Measurements from ENCODE around the gene ISLR2.

The ISLR2 gene

DNA sequence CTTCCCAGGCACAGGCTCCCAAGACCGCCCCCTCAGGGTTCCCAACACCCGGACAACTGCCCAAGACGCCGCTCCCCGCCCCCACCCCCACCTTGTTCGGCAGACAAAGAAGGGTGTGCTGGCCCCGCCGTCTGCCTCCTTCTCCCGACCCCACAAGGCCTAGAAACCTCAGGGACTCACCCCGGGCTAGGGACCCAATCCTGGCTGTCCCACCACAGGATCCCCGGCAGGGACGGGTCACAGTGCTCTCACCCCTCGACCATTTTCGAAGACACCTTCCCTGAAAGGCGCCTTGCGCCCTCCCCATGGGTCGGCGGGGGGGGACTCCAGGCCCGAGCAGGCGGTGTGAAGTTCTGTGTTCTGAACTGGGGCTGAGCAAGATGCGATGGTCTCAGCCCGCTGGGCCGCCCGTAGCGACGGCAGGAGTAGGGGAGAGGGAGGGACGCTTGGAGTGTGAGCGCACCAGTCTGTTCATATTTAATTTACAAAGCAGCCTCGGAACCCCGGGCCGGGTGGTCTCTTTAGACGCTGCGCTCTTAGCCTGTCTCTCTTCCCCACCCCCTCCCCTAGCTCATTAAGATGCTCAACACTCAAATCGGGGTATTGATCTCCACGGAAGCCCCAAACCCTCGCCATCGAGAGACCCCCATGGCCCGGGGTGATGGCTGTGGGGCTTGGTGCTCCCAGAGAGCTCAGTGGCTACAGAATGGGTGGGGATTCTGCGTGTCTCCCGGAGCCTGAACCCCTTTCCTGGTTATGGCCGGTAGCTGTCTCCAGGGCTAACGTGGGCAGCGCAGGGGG lies 1.4 kb upstream of the ISLR2 start:
- DNase-seq = peak; percentile 17

DNA sequence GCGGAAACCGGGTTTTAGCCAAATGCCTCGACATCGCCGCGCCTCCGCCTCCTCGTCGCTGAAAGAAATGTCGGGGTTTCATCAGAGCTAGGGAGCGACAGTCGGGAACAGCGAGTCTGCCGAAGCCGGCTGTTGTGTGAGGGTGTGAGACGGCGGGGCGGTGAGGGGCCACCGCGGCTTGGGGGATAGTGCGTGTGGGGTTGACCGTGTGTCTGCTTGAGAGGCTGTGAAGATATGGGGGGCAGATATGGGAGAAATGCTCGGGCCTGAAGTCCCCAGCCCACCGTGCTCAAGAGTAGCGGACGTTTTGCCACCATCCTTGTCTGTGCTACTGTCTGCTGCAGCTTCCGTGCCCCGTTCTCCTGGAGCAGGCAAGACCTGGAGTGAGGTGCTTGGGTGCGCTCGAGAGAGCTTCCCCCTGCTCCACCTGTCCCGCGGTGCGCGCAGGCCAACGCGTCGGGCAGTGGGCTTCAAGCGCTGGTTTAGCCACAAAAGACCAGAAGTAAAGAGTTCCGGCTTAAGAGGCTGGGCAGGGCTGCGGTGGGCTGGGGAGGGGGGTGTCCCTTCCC lies 716 bp upstream of the ISLR2 start:
- DNase-seq = no peak

DNA sequence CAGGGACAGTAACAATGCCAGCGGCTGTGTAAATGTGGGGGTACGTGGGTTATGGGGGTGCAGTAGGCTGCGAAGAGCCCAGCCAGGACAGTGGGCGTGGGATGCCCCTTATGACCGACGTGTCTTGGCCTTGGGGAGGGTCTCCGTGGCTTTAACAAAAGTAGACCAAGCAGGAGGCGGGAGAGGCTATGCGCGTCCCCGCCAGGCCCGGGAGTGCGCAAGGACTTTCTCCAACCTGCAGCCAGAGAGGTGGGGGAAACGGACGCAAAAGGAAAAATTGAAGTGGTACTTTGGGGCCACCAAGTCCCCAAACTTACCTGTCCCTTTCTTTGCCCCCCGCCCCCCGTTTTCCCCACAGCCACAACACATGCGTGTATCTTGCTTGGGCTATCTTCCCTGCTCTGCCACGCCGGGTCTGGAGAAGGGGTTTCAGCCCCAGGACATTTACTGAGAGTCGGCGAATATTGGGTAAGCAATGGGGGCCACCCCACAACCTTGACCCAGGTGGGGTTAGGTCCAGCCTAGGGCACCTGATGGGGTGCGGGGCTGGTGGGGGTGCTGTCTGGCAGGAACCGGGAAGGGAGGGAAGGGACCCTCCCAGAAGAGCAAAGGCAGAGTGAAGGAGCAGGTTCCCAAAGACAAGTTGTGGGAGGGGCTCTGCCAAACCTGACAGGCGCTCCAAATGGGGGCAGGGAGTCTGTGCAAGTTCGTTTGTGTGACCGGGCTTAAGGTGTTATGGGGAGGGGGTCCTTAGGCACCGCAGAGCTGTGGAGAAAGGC lies 652 bp downstream of the ISLR2 start:
- DNase-seq = no peak

DNA sequence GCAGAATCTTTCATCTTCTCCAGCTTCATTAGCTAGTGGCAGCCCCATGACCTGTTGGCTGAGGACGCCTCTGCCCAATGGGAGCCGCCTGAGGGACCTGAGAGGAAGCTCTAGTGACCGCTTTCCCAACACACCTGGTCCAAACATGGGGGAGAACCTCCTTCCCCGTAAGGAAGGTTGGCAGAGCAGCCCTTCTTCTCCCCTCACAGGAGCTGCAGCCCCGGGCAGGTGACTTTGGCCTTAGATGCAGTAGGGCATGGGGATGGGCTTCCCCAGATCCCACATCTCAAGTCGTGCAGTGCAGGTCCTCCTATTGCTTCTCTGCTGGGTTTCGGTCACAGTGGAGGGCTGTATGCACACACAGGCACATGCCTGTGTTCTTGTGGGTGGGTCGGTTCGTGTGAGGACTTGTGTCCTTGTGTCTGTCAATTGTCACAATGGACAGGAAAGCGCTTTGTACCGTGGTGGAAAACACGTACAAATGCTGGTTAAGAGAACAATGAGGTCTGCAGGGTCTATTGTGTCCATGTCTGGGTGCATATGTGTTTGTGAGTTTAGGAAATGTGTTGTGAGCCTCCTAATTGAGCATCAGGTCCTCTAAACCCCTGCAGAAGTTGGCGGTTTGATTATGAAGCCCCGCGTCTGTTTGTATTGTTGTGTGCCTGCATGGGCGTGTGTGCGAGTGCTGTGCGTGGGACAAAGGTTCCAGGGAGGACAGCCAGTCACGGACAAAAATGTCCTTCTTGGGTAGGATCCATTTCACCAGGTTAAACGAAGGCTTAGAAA lies 1.4 kb downstream of the ISLR2 start:
- DNase-seq = no peak

DNA sequence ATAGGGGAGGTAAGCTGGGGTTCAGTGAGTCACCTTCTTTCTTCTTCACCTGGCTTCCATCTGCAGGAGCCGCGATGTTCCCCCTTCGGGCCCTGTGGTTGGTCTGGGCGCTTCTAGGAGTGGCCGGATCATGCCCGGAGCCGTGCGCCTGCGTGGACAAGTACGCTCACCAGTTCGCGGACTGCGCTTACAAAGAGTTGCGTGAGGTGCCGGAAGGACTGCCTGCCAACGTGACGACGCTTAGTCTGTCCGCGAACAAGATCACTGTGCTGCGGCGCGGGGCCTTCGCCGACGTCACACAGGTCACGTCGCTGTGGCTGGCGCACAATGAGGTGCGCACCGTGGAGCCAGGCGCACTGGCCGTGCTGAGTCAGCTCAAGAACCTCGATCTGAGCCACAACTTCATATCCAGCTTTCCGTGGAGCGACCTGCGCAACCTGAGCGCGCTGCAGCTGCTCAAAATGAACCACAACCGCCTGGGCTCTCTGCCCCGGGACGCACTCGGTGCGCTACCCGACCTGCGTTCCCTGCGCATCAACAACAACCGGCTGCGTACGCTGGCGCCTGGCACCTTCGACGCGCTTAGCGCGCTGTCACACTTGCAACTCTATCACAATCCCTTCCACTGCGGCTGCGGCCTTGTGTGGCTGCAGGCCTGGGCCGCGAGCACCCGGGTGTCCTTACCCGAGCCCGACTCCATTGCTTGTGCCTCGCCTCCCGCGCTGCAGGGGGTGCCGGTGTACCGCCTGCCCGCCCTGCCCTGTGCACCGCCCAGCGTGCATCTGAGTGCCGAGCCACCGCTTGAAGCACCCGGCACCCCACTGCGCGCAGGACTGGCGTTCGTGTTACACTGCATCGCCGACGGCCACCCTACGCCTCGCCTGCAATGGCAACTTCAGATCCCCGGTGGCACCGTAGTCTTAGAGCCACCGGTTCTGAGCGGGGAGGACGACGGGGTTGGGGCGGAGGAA lies 2.6 kb downstream of the ISLR2 start:
- DNase-seq = no peak

DNA sequence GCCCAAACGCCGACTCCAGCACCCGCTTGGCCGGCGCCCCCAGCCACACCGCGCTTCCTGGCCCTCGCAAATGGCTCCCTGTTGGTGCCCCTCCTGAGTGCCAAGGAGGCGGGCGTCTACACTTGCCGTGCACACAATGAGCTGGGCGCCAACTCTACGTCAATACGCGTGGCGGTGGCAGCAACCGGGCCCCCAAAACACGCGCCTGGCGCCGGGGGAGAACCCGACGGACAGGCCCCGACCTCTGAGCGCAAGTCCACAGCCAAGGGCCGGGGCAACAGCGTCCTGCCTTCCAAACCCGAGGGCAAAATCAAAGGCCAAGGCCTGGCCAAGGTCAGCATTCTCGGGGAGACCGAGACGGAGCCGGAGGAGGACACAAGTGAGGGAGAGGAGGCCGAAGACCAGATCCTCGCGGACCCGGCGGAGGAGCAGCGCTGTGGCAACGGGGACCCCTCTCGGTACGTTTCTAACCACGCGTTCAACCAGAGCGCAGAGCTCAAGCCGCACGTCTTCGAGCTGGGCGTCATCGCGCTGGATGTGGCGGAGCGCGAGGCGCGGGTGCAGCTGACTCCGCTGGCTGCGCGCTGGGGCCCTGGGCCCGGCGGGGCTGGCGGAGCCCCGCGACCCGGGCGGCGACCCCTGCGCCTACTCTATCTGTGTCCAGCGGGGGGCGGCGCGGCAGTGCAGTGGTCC lies 3.5 kb downstream of the ISLR2 start:
- DNase-seq = no peak

DNA sequence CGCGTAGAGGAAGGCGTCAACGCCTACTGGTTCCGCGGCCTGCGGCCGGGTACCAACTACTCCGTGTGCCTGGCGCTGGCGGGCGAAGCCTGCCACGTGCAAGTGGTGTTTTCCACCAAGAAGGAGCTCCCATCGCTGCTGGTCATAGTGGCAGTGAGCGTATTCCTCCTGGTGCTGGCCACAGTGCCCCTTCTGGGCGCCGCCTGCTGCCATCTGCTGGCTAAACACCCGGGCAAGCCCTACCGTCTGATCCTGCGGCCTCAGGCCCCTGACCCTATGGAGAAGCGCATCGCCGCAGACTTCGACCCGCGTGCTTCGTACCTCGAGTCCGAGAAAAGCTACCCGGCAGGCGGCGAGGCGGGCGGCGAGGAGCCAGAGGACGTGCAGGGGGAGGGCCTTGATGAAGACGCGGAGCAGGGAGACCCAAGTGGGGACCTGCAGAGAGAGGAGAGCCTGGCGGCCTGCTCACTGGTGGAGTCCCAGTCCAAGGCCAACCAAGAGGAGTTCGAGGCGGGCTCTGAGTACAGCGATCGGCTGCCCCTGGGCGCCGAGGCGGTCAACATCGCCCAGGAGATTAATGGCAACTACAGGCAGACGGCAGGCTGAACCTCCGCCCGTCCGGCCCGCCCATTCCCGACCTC lies 4.1 kb downstream of the ISLR2 start:
- no peak for DNase-seq

DNA sequence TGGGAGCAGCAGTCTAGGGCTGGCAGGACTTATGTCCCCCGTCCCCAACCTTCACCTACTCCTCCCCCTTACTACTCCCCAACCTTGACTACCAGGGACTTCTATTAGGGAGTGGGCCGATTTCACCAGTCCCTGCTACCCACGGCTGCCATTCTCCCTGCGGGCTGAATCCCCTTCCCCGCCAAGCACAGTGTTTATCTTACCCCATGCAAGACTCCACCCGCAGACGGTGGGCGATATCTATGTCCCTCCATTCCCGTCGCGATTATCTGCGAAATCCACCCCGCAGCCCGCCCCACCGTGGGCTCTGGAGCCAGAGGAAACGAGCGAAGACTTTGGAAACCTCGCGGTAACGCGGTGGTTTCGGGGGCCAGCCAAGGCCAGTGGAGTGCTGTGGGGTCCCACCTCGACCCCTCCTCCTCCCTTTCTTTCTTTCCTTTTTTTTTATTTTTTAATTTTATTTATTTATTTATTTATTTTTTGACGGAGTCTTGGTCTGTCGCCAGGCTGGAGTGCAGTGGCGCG lies 4.7 kb downstream of the ISLR2 start:
- DNase-seq = no peak

DNA sequence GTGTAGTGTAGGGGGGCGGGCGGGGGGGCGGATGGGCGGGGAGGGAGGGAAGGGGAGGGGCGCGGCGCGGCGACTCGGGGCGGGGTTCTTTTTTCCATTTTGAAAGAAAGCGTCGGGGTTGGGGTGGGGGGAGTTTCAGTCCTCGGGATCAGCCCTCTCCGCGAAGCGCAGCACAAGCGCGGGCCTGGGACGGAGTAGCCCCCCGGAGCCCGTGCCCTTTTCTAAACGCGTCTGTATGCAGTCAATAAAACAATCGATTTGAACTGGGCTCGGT lies 6.1 kb downstream of the ISLR2 start:
- DNase-seq = no peak

DNA sequence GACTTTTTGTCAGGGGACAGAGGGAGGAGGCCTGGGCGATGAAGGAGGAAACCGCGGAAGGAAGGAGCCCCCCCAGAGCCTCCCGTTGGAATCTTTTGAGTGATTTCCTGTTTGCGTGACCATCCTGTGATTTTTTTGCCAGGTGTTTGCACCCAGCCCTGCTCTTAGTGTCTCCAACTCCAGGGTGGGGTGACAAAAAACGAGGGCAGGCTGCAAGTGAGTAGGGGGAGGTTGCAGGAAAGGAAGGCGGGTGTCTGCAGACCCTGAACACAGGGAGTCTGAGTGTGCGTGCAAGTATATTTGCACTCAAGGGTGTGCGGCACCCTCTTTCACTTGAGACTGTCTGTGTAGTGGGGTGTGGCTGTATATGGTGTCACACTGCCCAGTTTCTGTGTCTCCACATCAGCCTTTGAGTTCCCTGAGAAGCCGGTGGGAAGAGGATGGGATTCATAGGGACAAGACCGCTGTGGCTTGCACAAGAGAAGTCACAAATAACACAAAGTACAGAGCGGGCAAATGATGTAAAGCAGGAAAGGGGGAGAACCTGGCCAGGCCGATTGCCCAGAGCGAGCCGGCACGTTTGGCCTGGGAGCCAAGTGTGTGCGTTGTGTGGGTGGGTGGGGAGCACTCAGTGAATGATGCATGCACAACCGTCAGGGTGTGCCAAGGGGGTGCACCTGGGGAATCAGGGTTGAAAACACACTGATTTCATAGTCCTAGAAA lies 6.6 kb downstream of the ISLR2 start:
- DNase-seq = no peak

DNA sequence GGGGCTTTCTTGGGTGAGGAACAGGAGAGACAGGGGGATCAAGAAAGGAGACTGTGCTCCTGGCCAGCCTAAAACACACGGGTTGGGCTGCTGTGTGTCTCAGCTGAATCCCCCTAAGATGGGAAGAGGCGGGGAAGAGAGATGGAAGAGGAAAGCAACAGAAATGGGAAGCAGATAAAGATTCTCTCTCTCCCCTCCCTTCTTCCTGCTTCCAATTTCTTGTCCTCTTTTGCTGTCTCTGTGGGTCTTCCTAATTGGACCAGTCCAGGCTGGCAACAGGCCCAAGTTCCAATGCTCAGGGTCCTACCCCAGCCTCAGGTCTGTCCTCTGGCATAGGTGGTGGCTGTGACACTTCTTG lies 7.1 kb downstream of the ISLR2 start:
- no peak for DNase-seq

DNA sequence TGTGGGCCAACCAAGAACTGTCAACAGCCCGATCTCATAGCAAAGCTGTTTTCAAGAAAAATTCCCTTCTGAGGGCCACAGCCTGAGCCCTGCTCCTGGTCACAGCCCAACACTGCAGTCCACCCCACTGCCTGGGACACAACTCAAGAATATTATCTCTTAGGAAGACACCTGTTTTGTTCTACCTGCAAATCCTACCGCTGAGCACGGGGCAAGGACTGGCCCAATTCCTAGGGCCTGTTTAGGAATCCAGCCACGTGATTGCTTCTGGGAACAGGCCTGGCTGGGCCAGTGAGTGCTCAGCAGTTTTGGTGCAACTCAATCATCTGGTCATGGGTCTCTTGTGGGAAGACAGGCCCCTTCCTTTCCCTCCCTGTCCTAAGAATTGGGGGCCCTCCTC lies 8.3 kb downstream of the ISLR2 start:
- no peak for DNase-seq

DNA sequence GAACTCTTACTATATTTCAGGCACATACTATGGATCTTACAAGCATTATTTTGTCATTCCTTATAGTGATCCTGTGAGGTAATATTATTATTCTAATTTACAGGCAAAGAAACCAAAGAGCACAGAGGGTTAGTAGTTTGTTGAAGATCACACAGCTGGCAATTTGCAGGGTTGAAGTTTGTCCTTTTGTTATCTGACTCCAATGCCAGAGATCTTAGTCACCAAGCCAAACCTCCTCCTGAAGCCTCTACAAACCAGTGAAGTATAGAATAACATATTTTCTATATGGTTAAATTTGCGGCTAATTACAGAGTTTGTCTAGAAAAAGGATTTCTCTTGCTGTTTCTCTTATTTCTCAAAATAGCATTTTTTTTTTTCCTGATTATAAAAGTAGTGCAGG lies 11.2 kb downstream of the ISLR2 start:
- DNase-seq = no peak

DNA sequence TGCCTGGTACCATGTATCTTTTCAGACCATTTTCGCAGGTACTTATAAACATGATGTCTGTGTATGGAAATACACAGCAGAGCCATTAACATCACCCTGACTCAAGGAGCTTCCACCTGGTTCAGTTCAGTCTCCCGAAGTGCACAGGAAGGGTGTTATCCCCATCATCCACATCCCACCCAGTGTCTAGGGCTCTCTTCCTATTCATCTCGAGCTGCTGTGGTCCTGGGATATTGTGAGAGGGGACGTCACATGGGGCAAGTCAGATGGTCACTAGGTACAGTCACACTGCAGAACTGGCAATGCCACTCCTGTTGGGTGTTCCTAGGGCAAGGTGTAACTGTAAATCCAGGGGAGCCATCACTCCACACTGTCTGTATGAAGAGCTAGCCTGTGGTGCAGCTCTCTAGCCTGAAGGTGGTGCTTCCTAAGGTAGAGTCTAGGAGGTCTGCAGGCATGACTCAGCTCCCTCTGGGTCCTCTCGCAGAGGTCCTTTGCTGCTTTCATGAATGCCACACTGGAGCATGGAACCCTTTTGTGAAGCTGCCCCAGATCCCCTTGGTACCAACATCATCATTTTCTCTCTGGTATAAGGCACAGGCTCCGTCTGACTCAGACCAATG lies 13.9 kb downstream of the ISLR2 start:
- no peak for DNase-seq

DNA sequence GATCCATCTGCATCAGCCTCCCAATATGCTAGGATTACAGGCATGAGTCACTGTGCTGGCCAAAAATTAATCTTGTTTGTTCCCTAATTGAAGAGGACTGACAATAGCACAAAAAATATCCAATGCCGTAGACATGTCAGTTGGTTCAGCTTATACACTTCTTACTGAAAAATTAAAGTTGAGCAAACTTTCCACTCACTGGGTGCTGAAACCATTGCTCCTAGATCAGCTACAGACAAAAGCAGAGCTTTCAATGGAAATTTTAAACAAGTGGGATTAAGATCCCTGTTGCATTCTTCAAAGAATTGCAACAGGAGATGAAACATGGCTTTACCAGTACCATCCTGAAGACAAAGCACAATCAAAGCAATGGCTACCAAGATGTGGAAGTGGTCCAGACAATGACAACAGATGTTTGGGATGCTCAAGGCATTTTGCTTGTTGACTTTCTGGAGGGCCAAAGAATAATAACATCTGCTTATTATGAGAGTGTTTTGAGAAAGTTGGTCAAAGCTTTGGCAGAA lies 16.0 kb downstream of the ISLR2 start:
- DNase-seq = no peak

DNA sequence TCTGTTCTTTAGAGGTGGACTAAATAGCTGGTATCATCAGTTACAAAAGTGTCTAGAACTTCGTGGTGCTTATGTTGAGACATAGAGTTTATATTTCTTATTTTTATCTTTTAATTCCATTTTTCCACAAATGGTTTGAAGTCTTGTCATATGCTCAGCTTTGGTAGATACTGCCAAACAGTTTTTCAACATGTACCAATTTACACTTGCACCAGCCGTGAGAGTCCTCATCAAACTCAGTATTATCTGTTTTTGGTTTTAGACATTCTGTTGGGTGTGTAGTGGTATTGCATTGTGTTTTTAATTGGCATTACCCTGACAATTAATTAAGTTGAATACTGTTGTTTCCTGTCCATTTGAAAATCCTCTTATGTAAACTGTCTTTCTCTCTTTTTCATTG lies 16.7 kb downstream of the ISLR2 start:
- DNase-seq = no peak

DNA sequence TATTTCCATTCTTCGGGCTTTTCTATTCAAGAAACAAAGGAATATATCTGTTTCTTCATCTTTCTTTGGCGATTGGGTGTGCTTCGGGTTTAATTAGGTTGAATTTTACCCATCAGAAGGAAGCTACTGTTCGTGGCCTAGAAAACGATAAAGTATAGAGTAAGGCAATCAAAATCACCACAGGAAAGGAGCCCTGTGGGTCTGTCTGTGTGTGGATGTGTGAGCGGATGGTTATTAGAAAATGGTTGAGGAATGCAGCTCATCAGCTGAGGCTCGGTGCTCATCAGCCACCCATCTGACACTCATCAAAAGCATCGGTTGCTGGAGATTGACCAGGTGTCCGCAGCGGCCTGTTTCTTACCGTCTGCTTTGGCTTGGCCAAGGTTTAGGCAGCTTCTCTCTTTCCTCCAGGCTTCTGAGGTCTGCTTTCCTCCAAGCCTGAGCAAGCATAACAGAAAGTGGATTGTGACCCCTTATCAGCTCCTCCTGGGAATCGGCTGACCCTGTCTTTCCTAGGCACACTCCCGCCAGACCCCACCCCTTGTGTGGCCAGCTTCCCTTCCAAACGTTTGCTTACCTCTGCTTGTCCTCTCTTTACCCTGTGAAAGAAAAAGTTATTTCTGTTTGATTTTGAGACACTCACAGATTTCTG lies 25.5 kb downstream of the ISLR2 start:
- DNase-seq = no peak

DNA sequence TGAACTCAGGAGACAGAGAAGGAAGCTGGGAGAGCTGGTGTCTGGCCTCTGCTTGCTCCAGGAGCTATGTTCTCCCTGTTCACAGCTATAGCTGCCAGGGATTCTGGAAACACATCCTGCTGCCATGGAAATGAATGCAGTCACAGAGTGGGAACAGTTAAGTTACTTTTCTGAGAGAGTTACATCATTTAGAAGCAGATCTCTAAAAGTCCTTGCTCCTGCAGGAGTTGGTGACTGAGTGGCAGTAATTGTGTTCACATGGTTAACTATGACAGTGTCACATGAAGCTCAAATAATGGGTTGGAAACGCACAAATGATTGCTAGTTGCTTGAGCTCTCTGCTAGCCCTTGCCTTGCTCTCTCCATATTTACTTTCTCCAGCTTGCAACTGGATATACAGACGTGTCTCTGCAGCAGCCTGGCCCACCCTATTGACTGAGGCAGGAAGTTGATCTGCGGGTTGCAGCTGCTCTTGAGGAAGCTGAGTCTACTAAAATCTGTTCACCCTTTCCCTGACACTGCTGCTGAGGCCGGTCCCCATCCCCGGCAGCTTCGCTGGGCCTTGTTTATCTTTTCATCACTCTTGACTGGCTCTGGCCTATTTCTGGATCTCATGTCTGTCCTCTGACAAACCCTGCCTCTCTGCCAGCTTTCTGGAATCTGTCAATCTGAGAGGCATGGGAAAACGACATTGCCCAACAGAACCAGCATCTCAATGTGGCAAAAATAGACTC lies 26.5 kb downstream of the ISLR2 start:
- DNase-seq = no peak

All from NCI-H524 treated with DMSO at 0.1 percent for 48 hours (cell line).